BJ (cell line): Measurements from ENCODE around the gene PALMD. TPM values are rescaled to one million over a fixed set of nuclear protein-coding genes. Genes with fewer than 3 reads are reported as not detected.
A peak's percentile ranks its signal among the peaks of the same experiment; 100 is the strongest.

Experiments
- CTCF ChIA-PET: fragments of 350-600 bp; formaldehyde crosslinking; extraction: SDS; loops from one replicate; lab custom pipeline; 2021; ENCODE audit warnings: antibody characterized with exemption, inconsistent platforms; lab: Yijun Ruan, JAX
- POLR2A ChIA-PET: fragments of 300-600 bp; sonication (Branson Sonifier 250); formaldehyde crosslinking; extraction: SDS; loops from one replicate; lab custom pipeline; 2021; ENCODE audit warnings: antibody characterized with exemption; lab: Charles Lee
- DNase-seq: peaks from one replicate; pipeline ENCODE4 v3.0.0-alpha.2; 2011; ENCODE audit warnings: low read depth
- H3K27me3 ChIP-seq: 2 replicates; pipeline ENCODE4 v1.6.0; 2011; ENCODE audit warnings: low read length; ENCODE audit not compliant: control insufficient read depth, insufficient read depth
- H3K36me3 ChIP-seq: 2 replicates; pipeline ENCODE4 v1.5.1; 2011; ENCODE audit warnings: low read length; ENCODE audit not compliant: control insufficient read depth, insufficient read depth
- H3K4me3 ChIP-seq: 2 replicates; pipeline ENCODE4 v1.5.1; 2011; ENCODE audit warnings: low read depth, mild to moderate bottlenecking, control low read depth, low read length
- polyA plus RNA-seq: library from polyadenylated mRNA; depleted of rRNA; stranded (reverse); fragments of >200 nt; gene quantifications from 2 replicates; pipeline ENCODE4 v1.2.3, GENCODE V29; 2011
- TF ChIP-seq, protein P1 (sequence below): IDR thresholded peaks from 2 replicates; pipeline ENCODE4 v1.5.1; 2011; ENCODE audit warnings: low read depth, mild to moderate bottlenecking, control low read depth, inconsistent platforms, low read length, moderate library complexity; ENCODE audit not compliant: insufficient read depth

The PALMD gene
- polyA plus RNA-seq, 1 experiment, result 0.06 TPM

DNA sequence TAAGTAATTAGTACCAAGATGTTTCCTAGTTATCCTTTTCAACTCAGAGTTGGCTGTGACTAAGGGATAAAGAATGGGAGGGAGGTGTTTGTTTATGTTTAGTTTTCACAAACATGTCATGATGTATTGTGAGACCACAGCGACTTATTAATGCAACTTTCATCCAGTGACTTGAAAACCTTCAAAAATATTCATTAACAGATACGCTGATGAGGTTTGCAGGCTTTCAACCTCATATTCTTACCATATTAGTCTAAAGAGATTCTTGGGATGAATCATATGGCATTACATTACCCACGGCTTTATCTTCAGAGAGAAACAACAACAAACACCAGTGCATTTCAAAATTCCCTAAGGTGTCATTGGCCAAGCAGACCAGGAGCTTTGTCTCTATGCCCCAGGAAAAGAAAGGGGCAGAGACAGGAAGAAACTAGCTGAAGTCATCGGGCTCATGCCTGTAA lies 36.4 kb downstream of the PALMD start:
- ChIA-PET POLR2A (no interaction called here), CTCF (interaction anchor here (1.4 kb wide), 1 partner anchor 8 kb away, joined by 4 read pairs; no protein-coding TSS in a partner anchor)
- TF ChIP-seq, protein P1, sequence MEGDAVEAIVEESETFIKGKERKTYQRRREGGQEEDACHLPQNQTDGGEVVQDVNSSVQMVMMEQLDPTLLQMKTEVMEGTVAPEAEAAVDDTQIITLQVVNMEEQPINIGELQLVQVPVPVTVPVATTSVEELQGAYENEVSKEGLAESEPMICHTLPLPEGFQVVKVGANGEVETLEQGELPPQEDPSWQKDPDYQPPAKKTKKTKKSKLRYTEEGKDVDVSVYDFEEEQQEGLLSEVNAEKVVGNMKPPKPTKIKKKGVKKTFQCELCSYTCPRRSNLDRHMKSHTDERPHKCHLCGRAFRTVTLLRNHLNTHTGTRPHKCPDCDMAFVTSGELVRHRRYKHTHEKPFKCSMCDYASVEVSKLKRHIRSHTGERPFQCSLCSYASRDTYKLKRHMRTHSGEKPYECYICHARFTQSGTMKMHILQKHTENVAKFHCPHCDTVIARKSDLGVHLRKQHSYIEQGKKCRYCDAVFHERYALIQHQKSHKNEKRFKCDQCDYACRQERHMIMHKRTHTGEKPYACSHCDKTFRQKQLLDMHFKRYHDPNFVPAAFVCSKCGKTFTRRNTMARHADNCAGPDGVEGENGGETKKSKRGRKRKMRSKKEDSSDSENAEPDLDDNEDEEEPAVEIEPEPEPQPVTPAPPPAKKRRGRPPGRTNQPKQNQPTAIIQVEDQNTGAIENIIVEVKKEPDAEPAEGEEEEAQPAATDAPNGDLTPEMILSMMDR, result no peak
- DNase-seq, result no peak
- Histone ChIP-seq H3K4me3 (no peak overlapping the region), H3K36me3 (no peaks in the 10 kb centered on the region), H3K27me3 (no peaks in the 10 kb centered on the region)

GRCh38 chr1:99685516-99686180 lies 39.7 kb downstream of the PALMD start:
- TF ChIP-seq, protein P1, result peak; percentile 58
- ChIA-PET CTCF (interaction anchor here (0.6 to 2.3 kb wide), 16 partner anchors 9 to 774 kb away, joined by 3 to 14 read pairs (median 4); partner anchors contain the start of gene PALMD), POLR2A (interaction anchor here (0.6 kb wide), 1 partner anchor 1111 kb away, joined by 3 read pairs; no protein-coding TSS in a partner anchor)
- peak; percentile 68 for DNase-seq
- Histone ChIP-seq H3K27me3 (no peaks in the 10 kb centered on the region), H3K4me3 (no peak overlapping the region), H3K36me3 (no peaks in the 10 kb centered on the region)

GRCh38 chr1:99691175-99691574 lies 45.3 kb downstream of the PALMD start:
- DNase-seq, result no peak
- Histone ChIP-seq H3K36me3 (no peaks in the 10 kb centered on the region), H3K27me3 (no peaks in the 10 kb centered on the region; the same call in 1 of the 2 replicates), H3K4me3 (no peak overlapping the region)
- TF ChIP-seq, protein P1, result no peak
- CTCF ChIA-PET, result interaction anchor here (0.9 to 4.7 kb wide), 2 partner anchors 15 to 141 kb away, joined by 3 to 19 read pairs; no protein-coding TSS in a partner anchor
- POLR2A ChIA-PET, result no interaction called here

DNA sequence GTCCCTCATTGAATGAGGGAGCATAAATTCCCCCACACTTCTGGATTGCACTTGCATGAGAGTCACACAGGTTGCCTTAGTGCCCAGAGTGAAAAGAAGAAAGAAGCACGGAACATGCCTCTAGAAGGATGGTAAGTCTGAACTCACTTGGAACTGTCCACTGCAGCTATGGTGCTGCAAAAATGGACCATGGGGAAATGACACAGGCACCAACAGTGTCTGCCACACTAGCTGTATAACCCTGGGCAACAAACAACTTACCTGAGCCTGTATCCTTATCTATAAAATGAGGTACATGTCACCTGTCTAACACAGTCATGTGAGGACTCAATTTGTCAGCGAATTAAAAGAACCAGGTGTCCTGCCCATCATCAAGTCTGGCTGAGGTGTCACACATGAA lies 50.7 kb downstream of the PALMD start:
- CTCF ChIA-PET, result interaction anchor here (0.6 to 1.8 kb wide), 3 partner anchors 11 to 33 kb away, joined by 3 to 6 read pairs (median 5); no protein-coding TSS in a partner anchor
- no peak for DNase-seq
- Histone ChIP-seq H3K4me3 (no peak overlapping the region), H3K27me3 (no peaks in the 10 kb centered on the region; the same call in 1 of the 2 replicates), H3K36me3 (no peaks in the 10 kb centered on the region)
- POLR2A ChIA-PET, result interaction anchor here (0.6 kb wide), 1 partner anchor 61 kb away, joined by 3 read pairs; no protein-coding TSS in a partner anchor
- TF ChIP-seq, protein P1, result no peak

DNA sequence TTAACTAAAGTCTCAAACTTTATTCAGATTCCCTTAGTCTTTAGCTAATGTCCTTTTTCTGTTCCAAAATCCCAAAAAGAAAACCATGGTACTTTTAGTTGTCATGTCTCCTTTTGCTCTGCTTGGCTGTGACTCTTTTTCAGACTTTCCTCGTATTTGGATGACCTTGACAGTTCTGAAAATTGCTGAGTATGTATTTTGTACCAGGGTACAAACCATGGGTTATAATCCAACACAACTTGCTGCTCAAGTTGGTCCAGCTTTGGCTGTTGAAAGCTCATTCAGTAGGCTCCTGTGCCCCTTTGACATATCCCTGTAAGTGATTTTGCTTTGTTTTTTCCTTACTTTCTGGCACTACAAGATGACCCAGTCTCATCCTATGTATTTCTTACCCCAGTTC lies 51.7 kb downstream of the PALMD start:
- Histone ChIP-seq H3K4me3 (no peak overlapping the region), H3K27me3 (no peaks in the 10 kb centered on the region; the same call in 1 of the 2 replicates), H3K36me3 (no peaks in the 10 kb centered on the region)
- CTCF ChIA-PET, result interaction anchor here (1.6 kb wide), 1 partner anchor 12 kb away, joined by 6 read pairs; no protein-coding TSS in a partner anchor
- TF ChIP-seq, protein P1, result no peak
- DNase-seq, result no peak
- POLR2A ChIA-PET, result no interaction called here
